HCT116 (cell line): ENCODE measurements around the gene VWF. TPM values are rescaled to one million over a fixed set of nuclear protein-coding genes. Genes with fewer than 3 reads are reported as not detected.

ENCODE experiments used
- ATAC-seq: fragments of 200-7000 bp; cut with Tn5 transposase; 2 replicates; pipeline ENCODE4 v1.9.1; 2020; ENCODE audit warnings: mild to moderate bottlenecking, moderate library complexity
- BruUV-seq: library from RNA; stranded (reverse); fragments of 400-500 nt; replicated peaks from 2 replicates; lab custom pipeline; 2021; lab: Mats Ljungman, UMichigan
- CTCF ChIA-PET: fragments of 300-600 bp; sonication (Branson Sonifier 250); formaldehyde crosslinking; loops from one replicate; lab custom pipeline; 2021; ENCODE audit warnings: antibody characterized with exemption; lab: Charles Lee
- POLR2A ChIA-PET: fragments of 300-600, 350-600 bp; sonication (Branson Sonifier 250); formaldehyde crosslinking; loops from one replicate; lab custom pipeline; 2021; ENCODE audit warnings: antibody characterized with exemption; lab: Charles Lee
- RAD21 ChIA-PET, 2 experiments: fragments of 300-600 bp; sonication (Branson Sonifier 250); formaldehyde crosslinking; loops; one replicate each; lab custom pipeline; 2023; ENCODE audit warnings: low total read pairs in 2 of 2; ENCODE audit not compliant: uncharacterized antibody in 2 of 2, unreplicated experiment in 2 of 2, low non-redundant PET in 1 of 2; lab: Charles Lee
- DNase-seq: peaks from one replicate; pipeline ENCODE4 v3.0.0-alpha.2; 2010; ENCODE audit warnings: low read depth, low spot score
- H2AFZ ChIP-seq: fragments of 200-600 bp; shearing (Covaris generic), sonication (generic); 2 replicates; pipeline ENCODE4 v1.6.1; 2017; ENCODE audit warnings: low read depth, mixed run types, mixed read lengths, antibody characterized with exemption, low read length; ENCODE audit not compliant: poor library complexity, severe bottlenecking
- H3K27ac ChIP-seq: 2 replicates; pipeline ENCODE4 v1.5.1; 2012; ENCODE audit warnings: low read depth, low read length
- H3K27me3 ChIP-seq: fragments of 200-600 bp; sonication (generic); 2 replicates; pipeline ENCODE4 v1.6.1; 2016; ENCODE audit warnings: mixed run types, low read length, mixed read lengths; ENCODE audit not compliant: insufficient read depth
- H3K36me3 ChIP-seq, 2 experiments: fragments of 200-500 bp in 1 of 2; fragments of 200-600 bp in 1 of 2; sonication (Bioruptor generic) in 1 of 2; sonication (generic) in 1 of 2; 2 replicates each; pipeline versions ENCODE4 v1.5.1 to v1.6.1; 2014 to 2016; ENCODE audit warnings: low read length in 2 of 2, inconsistent platforms in 1 of 2, mixed read lengths in 1 of 2, mixed run types in 1 of 2; ENCODE audit not compliant: insufficient read depth in 2 of 2, control insufficient read depth in 1 of 2
- H3K4me1 ChIP-seq, 2 experiments: fragments of 200-600 bp in 1 of 2; sonication (generic) in 1 of 2; 2 replicates each; pipeline versions ENCODE4 v1.5.1 to v1.6.1; 2012 to 2017; ENCODE audit warnings: low read length in 2 of 2, inconsistent platforms in 1 of 2, mild to moderate bottlenecking in 1 of 2, mixed read lengths in 1 of 2, mixed run types in 1 of 2, moderate library complexity in 1 of 2; ENCODE audit not compliant: insufficient read depth in 2 of 2, control insufficient read depth in 1 of 2
- H3K4me2 ChIP-seq: fragments of 200-600 bp; sonication (generic); 2 replicates; pipeline ENCODE4 v1.6.1; 2017; ENCODE audit warnings: mixed run types, low read length, mixed read lengths
- H3K4me3 ChIP-seq, 2 experiments: fragments of 200-600 bp in 1 of 2; sonication (generic) in 1 of 2; replicated peaks in 1 of 2; 2 replicates each; pipeline ENCODE4 v1.5.1; 2011 to 2016; ENCODE audit warnings: low read length in 2 of 2, control low read depth in 1 of 2, low read depth in 1 of 2, mild to moderate bottlenecking in 1 of 2, mixed read lengths in 1 of 2, mixed run types in 1 of 2
- H3K79me2 ChIP-seq: fragments of 200-600 bp; sonication (generic); 2 replicates; pipeline ENCODE4 v1.6.1; 2017; ENCODE audit warnings: mild to moderate bottlenecking, mixed run types, low read length, moderate library complexity, mixed read lengths; ENCODE audit not compliant: insufficient read depth
- H3K9ac ChIP-seq: fragments of 200-600 bp; sonication (generic); 2 replicates; pipeline ENCODE4 v1.6.1; 2016; ENCODE audit warnings: low read length, mixed read lengths
- H3K9me2 ChIP-seq: fragments of 200-600 bp; sonication (generic), shearing (Covaris generic); 2 replicates; pipeline ENCODE4 v1.6.1; 2017; ENCODE audit warnings: mixed run types, mild to moderate bottlenecking, moderate library complexity; ENCODE audit not compliant: insufficient read depth
- H3K9me3 ChIP-seq, 2 experiments: fragments of 200-500 bp in 1 of 2; fragments of 200-600 bp in 1 of 2; sonication (Bioruptor generic) in 1 of 2; sonication (generic) in 1 of 2; 2 replicates each; pipeline ENCODE4 v1.6.1; 2014 to 2017; ENCODE audit warnings: low read length in 2 of 2, mixed read lengths in 2 of 2, inconsistent platforms in 1 of 2, low read depth in 1 of 2, mild to moderate bottlenecking in 1 of 2, mixed run types in 1 of 2, moderate library complexity in 1 of 2; ENCODE audit not compliant: control insufficient read depth in 1 of 2, insufficient read depth in 1 of 2
- H4K20me1 ChIP-seq: fragments of 200-600 bp; sonication (generic), shearing (Covaris generic); 2 replicates; pipeline ENCODE4 v1.6.1; 2017; ENCODE audit warnings: mixed run types, mild to moderate bottlenecking, moderate library complexity; ENCODE audit not compliant: insufficient read depth
- CBX3 ChIP-seq: IDR thresholded peaks from 2 replicates; pipeline ENCODE4 v1.6.1; 2012; ENCODE audit warnings: low read depth
- CEBPB ChIP-seq: IDR thresholded peaks from 2 replicates; pipeline ENCODE4 v1.6.1; 2012; ENCODE audit warnings: low read depth
- CTCF ChIP-seq, 3 experiments: fragments of 200-600 bp in 1 of 3; sonication (generic) in 1 of 3; IDR thresholded peaks in 2 of 3; conservative IDR thresholded peaks in 1 of 3; 2 replicates each; pipeline ENCODE4 v1.5.1; 2012 to 2017; ENCODE audit warnings: low read depth in 2 of 3, low read length in 2 of 3, antibody characterized with exemption in 1 of 3, borderline replicate concordance in 1 of 3, control low read depth in 1 of 3, mild to moderate bottlenecking in 1 of 3, mixed read lengths in 1 of 3, mixed run types in 1 of 3, moderate library complexity in 1 of 3; ENCODE audit not compliant: insufficient read depth in 1 of 3
- EGR1 ChIP-seq: IDR thresholded peaks from 2 replicates; pipeline ENCODE4 v1.6.1; 2012; ENCODE audit warnings: low read depth
- EZH2 ChIP-seq: fragments of 200-600 bp; sonication (generic); IDR thresholded peaks from 2 replicates; pipeline ENCODE4 v1.6.1; 2017; ENCODE audit warnings: antibody characterized with exemption, mixed run types
- JUND ChIP-seq: IDR thresholded peaks from 2 replicates; pipeline ENCODE4 v1.6.1; 2012
- SRF ChIP-seq: IDR thresholded peaks from 2 replicates; pipeline ENCODE4 v1.6.1; 2012; ENCODE audit warnings: low read depth
- TCF7L2 ChIP-seq: IDR thresholded peaks from 2 replicates; pipeline ENCODE4 v1.7.0; 2011; ENCODE audit warnings: borderline replicate concordance, inconsistent platforms; ENCODE audit not compliant: insufficient read depth, insufficient read length; ENCODE audit errors: extremely low read depth
- YY1 ChIP-seq: IDR thresholded peaks from 2 replicates; pipeline ENCODE4 v1.6.1; 2011; ENCODE audit warnings: low read length, low read depth, moderate library complexity, mild to moderate bottlenecking; ENCODE audit not compliant: insufficient replicate concordance; ENCODE audit errors: extremely low read depth
- ZBTB33 ChIP-seq: IDR thresholded peaks from 2 replicates; pipeline ENCODE4 v1.6.1; 2011; ENCODE audit warnings: mild to moderate bottlenecking, low read length, moderate library complexity; ENCODE audit not compliant: insufficient replicate concordance; ENCODE audit errors: extremely low read depth
- intact Hi-C: fragments of 100-400 bp; cut with micrococcal nuclease; formaldehyde crosslinking; loops from 2 replicates; pipeline ENCODE4 v1.10.0; 2022
- total RNA-seq: library from RNA; stranded (reverse); gene quantifications from one replicate; pipeline ENCODE4 v1.2.1, GENCODE V29; 2021; ENCODE audit not compliant: unreplicated experiment

VWF gene
- total RNA-seq, 1 experiment from 2014 or later = 0.57 TPM

GRCh38 chr12:6078398-6079096 lies 45.9 kb downstream of the VWF start:
- no peaks in the 10 kb centered on the region for H3K9me3 ChIP-seq
- H3K27me3 ChIP-seq = no peaks in the 10 kb centered on the region
- H3K9ac ChIP-seq = no peak overlapping the region
- CTCF ChIA-PET = no interaction called here
- POLR2A ChIA-PET = interaction anchor here (0.6 kb wide), 1 partner anchor 14 kb away, joined by 4 read pairs; no protein-coding TSS in a partner anchor
- no TSS peak for BruUV-seq
- TF ChIP-seq CTCF (IDR thresholded peaks at IDR 0.05 in 2 of 3, conservative IDR thresholded peaks at IDR 0.05 in 1 of 3; ENCODE audit: borderline replicate concordance in 1 of 3, insufficient read depth in 1 of 3, low read depth in 2 of 3, low read length in 2 of 3) (no peak), YY1 (no peak), CEBPB (no peak), ZBTB33 (no peak), EGR1 (no peak), JUND (no peak), TCF7L2 (no peak), CBX3 (no peak), SRF (no peak), EZH2 (no peak)
- no peaks in the 10 kb centered on the region for H4K20me1 ChIP-seq
- intact Hi-C loops = no loop called here
- peak overlapping the region; percentile 8; the same call in 1 of the 2 replicates for H3K4me2 ChIP-seq
- H3K4me1 ChIP-seq = peaks cover 17 to 22% of the 10 kb centered on the region in 2 experiments
- H3K79me2 ChIP-seq = no peaks in the 10 kb centered on the region
- no peaks in the 10 kb centered on the region for H3K36me3 ChIP-seq
- H3K4me3 ChIP-seq = no peak overlapping the region
- no peaks in the 10 kb centered on the region for H3K9me2 ChIP-seq
- DNase-seq (no peak), ATAC-seq (peak; percentile 72)
- RAD21 ChIA-PET = no interaction called here
- H2AFZ ChIP-seq = no peak overlapping the region
- no peak overlapping the region for H3K27ac ChIP-seq
